COR-L47 (cell line): ENCODE data around the gene LRRC10.

Experiments used
- DNase-seq: peaks from one replicate; lab custom pipeline; 2025; lab: John Stamatoyannopoulos, UW

Gene LRRC10

DNA sequence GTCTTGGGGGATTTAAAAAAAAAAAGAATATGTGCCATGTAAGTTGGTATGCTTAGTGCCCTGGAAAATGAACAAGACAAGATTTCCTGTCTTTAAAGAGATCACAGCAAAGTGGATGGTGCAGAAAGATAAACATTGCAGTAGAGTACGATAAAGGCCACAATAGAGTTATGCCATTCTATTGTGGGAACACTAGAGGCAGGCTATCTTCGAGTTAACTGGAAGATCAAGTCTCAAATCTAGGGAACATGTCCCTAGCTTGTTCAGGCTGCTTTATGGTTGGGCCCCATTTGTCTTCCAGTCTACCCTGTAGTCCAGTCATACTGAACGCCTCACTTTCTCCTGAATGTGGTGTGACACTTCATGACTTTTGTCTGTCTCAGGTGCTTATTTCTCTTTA is 44.1 kb downstream of the LRRC10 start:
- no peak for DNase-seq

GRCh38 chr12:69563166-69563762 is 47.4 kb downstream of the LRRC10 start:
- DNase-seq: no peak
